Measurements from ENCODE around the gene STXBP6. TPM values are rescaled to one million over a fixed set of nuclear protein-coding genes. Genes with fewer than 3 reads are reported as not detected.

STXBP6 gene
- polyA plus RNA-seq, 1 donor (not counting 4 experiments of a cell fraction or from before 2014, with no cell fraction given), result 1.4 TPM

DNA sequence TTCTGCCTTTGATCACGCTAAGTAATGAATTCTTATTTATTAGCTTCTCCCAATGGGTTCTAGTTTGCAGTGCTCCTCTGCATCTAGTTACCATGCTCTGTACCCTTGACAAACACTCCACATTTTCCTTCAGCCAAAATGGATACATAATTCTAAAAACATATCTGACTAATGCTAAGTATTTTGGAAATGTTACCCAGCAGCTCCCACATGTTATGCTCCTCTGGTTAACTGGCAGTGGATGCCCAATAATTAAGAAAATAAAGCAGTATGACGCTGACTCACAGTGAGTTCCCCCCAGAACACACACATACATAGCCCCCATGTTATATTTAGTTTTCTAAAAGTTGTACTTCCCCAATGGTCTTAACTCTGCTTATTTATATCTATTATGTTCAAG lies 74.6 kb downstream of the STXBP6 start:
- DNase-seq (ENCODE audit: low read depth, low spot score) (no peak), FAIRE-seq (no peak)
- no peak overlapping the region for H3K4me3 ChIP-seq (ENCODE audit: control insufficient read depth in 2 of 3, extremely low read depth in 1 of 3, insufficient read depth in 2 of 3, low read depth in 1 of 3, low read length in 3 of 3)
- no peaks in the 10 kb centered on the region for H3K27me3 ChIP-seq (ENCODE audit: control insufficient read depth, extremely low read depth, insufficient read depth, low read length)
- dilution Hi-C loops (cut with MboI; ENCODE audit: extremely low pct_ligation_motif_present, low sequenced_read_pairs), result no loop called here
- H3K36me3 ChIP-seq (ENCODE audit: control insufficient read depth in 2 of 2, extremely low read depth in 1 of 2, insufficient read depth in 2 of 2, low read length in 2 of 2), result no peaks in the 10 kb centered on the region
- H3K4me2 ChIP-seq (ENCODE audit: control insufficient read depth, extremely low read depth, insufficient read depth, low read depth, low read length), result no peak overlapping the region
- H2AFZ ChIP-seq (ENCODE audit: control insufficient read depth, low read length), result no peak overlapping the region
- TF ChIP-seq EZH2 (IDR thresholded peaks at IDR 0.05; ENCODE audit: low read length), result no peak
- TF ChIP-seq, protein P1, sequence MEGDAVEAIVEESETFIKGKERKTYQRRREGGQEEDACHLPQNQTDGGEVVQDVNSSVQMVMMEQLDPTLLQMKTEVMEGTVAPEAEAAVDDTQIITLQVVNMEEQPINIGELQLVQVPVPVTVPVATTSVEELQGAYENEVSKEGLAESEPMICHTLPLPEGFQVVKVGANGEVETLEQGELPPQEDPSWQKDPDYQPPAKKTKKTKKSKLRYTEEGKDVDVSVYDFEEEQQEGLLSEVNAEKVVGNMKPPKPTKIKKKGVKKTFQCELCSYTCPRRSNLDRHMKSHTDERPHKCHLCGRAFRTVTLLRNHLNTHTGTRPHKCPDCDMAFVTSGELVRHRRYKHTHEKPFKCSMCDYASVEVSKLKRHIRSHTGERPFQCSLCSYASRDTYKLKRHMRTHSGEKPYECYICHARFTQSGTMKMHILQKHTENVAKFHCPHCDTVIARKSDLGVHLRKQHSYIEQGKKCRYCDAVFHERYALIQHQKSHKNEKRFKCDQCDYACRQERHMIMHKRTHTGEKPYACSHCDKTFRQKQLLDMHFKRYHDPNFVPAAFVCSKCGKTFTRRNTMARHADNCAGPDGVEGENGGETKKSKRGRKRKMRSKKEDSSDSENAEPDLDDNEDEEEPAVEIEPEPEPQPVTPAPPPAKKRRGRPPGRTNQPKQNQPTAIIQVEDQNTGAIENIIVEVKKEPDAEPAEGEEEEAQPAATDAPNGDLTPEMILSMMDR (optimal IDR thresholded peaks at IDR 0.05 in 1 of 3, IDR thresholded peaks at IDR 0.05 in 1 of 3, conservative IDR thresholded peaks at IDR 0.05 in 1 of 3; ENCODE audit: extremely low read depth in 1 of 3, insufficient read depth in 2 of 3, low read length in 3 of 3), result no peak
- H3K4me1 ChIP-seq (ENCODE audit: control insufficient read depth, extremely low read depth, insufficient read depth, low read length), result no peaks in the 10 kb centered on the region
- H3K9ac ChIP-seq (ENCODE audit: control insufficient read depth, extremely low read depth, insufficient read depth, low read length), result no peak overlapping the region
- no peaks in the 10 kb centered on the region for H3K9me1 ChIP-seq (ENCODE audit: control insufficient read depth, extremely low read depth, insufficient read depth, low read length)
- no peaks in the 10 kb centered on the region for H4K20me1 ChIP-seq (ENCODE audit: control insufficient read depth, extremely low read depth, insufficient read depth, low read length)
- no peak overlapping the region for H3K27ac ChIP-seq (ENCODE audit: control insufficient read depth, insufficient read depth, low read length)
- no peaks in the 10 kb centered on the region for H3K9me3 ChIP-seq (ENCODE audit: control insufficient read depth, low read depth, low read length)
- H3K79me2 ChIP-seq (ENCODE audit: control insufficient read depth, insufficient read depth, low read length), result no peaks in the 10 kb centered on the region

DNA sequence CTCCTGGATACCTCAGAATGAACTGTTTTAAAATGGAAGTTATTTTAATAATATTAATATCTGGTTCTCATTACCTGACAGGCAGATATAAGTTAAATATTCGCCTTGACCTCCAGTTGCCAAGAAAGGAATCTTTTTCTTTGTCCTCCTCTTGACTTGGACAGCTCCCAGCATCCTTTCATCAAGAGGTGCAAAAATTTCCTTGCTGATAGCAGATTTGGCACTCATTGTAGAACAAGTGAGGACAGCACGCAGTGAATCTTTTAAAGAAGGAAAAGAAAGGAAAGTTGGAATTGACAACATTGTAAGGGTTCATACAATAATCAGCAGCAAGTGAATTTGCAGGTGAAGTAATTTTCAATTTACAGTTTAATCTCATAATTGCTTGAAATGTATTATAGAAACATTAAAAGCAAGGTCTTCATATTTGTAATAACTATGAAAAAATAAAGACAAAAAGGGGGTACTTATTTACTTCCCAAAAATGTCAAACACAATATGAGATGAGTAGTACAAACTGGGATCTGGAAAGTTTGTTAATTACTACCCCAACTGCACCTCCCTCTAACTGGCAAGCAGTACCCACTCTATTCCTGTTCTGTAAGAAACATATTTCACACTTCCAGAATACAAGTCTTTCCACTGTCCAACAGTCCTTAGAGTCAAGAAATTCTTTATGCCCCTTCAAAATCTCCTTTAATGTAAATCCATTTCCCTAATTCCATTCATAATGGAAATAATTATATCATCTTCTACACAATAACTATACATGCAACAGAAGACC lies 75.2 kb downstream of the STXBP6 start:
- Histone ChIP-seq H3K4me3 (ENCODE audit: control insufficient read depth in 2 of 3, extremely low read depth in 1 of 3, insufficient read depth in 2 of 3, low read depth in 1 of 3, low read length in 3 of 3) (no peak overlapping the region), H3K9me1 (ENCODE audit: control insufficient read depth, extremely low read depth, insufficient read depth, low read length) (no peaks in the 10 kb centered on the region), H3K36me3 (ENCODE audit: control insufficient read depth in 2 of 2, extremely low read depth in 1 of 2, insufficient read depth in 2 of 2, low read length in 2 of 2) (no peaks in the 10 kb centered on the region), H3K9me3 (ENCODE audit: control insufficient read depth, low read depth, low read length) (no peaks in the 10 kb centered on the region), H3K4me2 (ENCODE audit: control insufficient read depth, extremely low read depth, insufficient read depth, low read depth, low read length) (no peak overlapping the region), H3K79me2 (ENCODE audit: control insufficient read depth, insufficient read depth, low read length) (no peaks in the 10 kb centered on the region), H4K20me1 (ENCODE audit: control insufficient read depth, extremely low read depth, insufficient read depth, low read length) (no peaks in the 10 kb centered on the region), H3K9ac (ENCODE audit: control insufficient read depth, extremely low read depth, insufficient read depth, low read length) (no peak overlapping the region), H3K27ac (ENCODE audit: control insufficient read depth, insufficient read depth, low read length) (no peak overlapping the region), H2AFZ (ENCODE audit: control insufficient read depth, low read length) (no peak overlapping the region), H3K4me1 (ENCODE audit: control insufficient read depth, extremely low read depth, insufficient read depth, low read length) (no peaks in the 10 kb centered on the region), H3K27me3 (ENCODE audit: control insufficient read depth, extremely low read depth, insufficient read depth, low read length) (no peaks in the 10 kb centered on the region)
- no peak for TF ChIP-seq EZH2 (IDR thresholded peaks at IDR 0.05; ENCODE audit: low read length)
- TF ChIP-seq, protein P1 (optimal IDR thresholded peaks at IDR 0.05 in 1 of 3, IDR thresholded peaks at IDR 0.05 in 1 of 3, conservative IDR thresholded peaks at IDR 0.05 in 1 of 3; ENCODE audit: extremely low read depth in 1 of 3, insufficient read depth in 2 of 3, low read length in 3 of 3), result no peak
- FAIRE-seq, result no peak
- dilution Hi-C loops (cut with MboI; ENCODE audit: extremely low pct_ligation_motif_present, low sequenced_read_pairs), result no loop called here
- DNase-seq (ENCODE audit: low read depth, low spot score), result no peak
